ENCODE data around the gene TUBA4A. TPM values are rescaled to one million over a fixed set of nuclear protein-coding genes. Genes with fewer than 3 reads are reported as not detected.

Gene TUBA4A
- total and polyA plus RNA-seq, 8 donors: 24.1 to 84.0 (median 39.7) TPM

- Histone ChIP-seq H3K4me1 (peaks cover 0 to 13% of the 10 kb centered on the region in 2 donors), H3K27ac (no peak overlapping the region), H3K9me3 (no peaks in the 10 kb centered on the region), H3K36me3 (no peaks in the 10 kb centered on the region), H3K4me3 (no peak overlapping the region), H3K27me3 (peaks cover 0 to 64% of the 10 kb centered on the region in 2 donors)
- intact Hi-C loops (cut with DNase I): loop anchor here (5.0 to 10.0 kb wide), 2 partner anchors 127 to 135 kb away; partner anchors contain the start of genes NHEJ1 (in 1 of the 2) and SLC23A3 (in 1 of the 2)
- ATAC-seq (no peak), DNase-seq (peak in 1 of 4 donors; percentile 42)
- no peak for TF ChIP-seq CTCF (IDR thresholded peaks at IDR 0.05)
Observed at GRCh38 chr2:219299372-219299760, 45.6 kb upstream of the TUBA4A start.

- ATAC-seq (peak; percentile 84), DNase-seq (peak; percentile 68 to 93 (median 85))
- intact Hi-C loops (cut with DNase I): loop anchor here (5.0 to 10.0 kb wide), 2 partner anchors 127 to 134 kb away; partner anchors contain the start of genes NHEJ1 (in 1 of the 2) and SLC23A3 (in 1 of the 2)
- Histone ChIP-seq H3K27ac (no peak overlapping the region), H3K36me3 (no peaks in the 10 kb centered on the region), H3K9me3 (no peaks in the 10 kb centered on the region), H3K27me3 (peaks cover 0 to 65% of the 10 kb centered on the region in 2 donors), H3K4me1 (peaks cover 0 to 18% of the 10 kb centered on the region in 2 donors), H3K4me3 (no peak overlapping the region)
- peak; percentile 99 to 100 for TF ChIP-seq CTCF (IDR thresholded peaks at IDR 0.05)
Observed at GRCh38 chr2:219298759-219299371, 45.1 kb upstream of the TUBA4A start.

- DNase-seq: no peak
- Histone ChIP-seq H3K4me1 (peaks cover 0 to 18% of the 10 kb centered on the region in 2 donors), H3K36me3 (no peaks in the 10 kb centered on the region), H3K9me3 (no peaks in the 10 kb centered on the region), H3K4me3 (no peak overlapping the region), H3K27me3 (peaks cover 0 to 58% of the 10 kb centered on the region in 2 donors), H3K27ac (no peak overlapping the region)
- no peak for TF ChIP-seq CTCF (IDR thresholded peaks at IDR 0.05)
- ATAC-seq: no peak
- intact Hi-C loops (cut with DNase I): loop anchor here (5.0 to 10.0 kb wide), 2 partner anchors 126 to 133 kb away; partner anchors contain the start of genes NHEJ1 (in 1 of the 2) and SLC23A3 (in 1 of the 2)
Observed at GRCh38 chr2:219297766-219298456, 44.2 kb upstream of the TUBA4A start.

GRCh38 chr2:219296631-219297391, 43.1 kb upstream of the TUBA4A start:
- intact Hi-C loops (cut with DNase I): loop anchor here (5.0 to 10.0 kb wide), 2 partner anchors 125 to 132 kb away; partner anchors contain the start of genes NHEJ1 (in 1 of the 2) and SLC23A3 (in 1 of the 2)

More at GRCh38 chr2:219296631-219297391, 43.1 kb upstream of the TUBA4A start:
- peak in 1 of 4 donors; percentile 26 for DNase-seq
- H3K27me3 ChIP-seq: peaks cover 0 to 47% of the 10 kb centered on the region in 2 donors
- no peaks in the 10 kb centered on the region for H3K9me3 ChIP-seq
- no peak overlapping the region for H3K4me3 ChIP-seq
- peaks cover 0 to 18% of the 10 kb centered on the region in 2 donors for H3K4me1 ChIP-seq
- H3K36me3 ChIP-seq: no peaks in the 10 kb centered on the region
- ATAC-seq: no peak
- no peak overlapping the region for H3K27ac ChIP-seq
- TF ChIP-seq CTCF (IDR thresholded peaks at IDR 0.05): no peak

Data from left lung (tissue), 10 donors.